G401.6 (cell line): Measurements from ENCODE around the gene NPSR1.
"Not testable (repeated sequence)": the region's sequence is repeated elsewhere in the genome, so short reads cannot be mapped to it uniquely, and the experiment has no call there.

Experiments used
- FAIRE-seq: peaks from 2 replicates; lab custom pipeline; 2012; peaks lifted over from hg19 to GRCh38; lab: Jason Lieb, UNC

NPSR1 gene

DNA sequence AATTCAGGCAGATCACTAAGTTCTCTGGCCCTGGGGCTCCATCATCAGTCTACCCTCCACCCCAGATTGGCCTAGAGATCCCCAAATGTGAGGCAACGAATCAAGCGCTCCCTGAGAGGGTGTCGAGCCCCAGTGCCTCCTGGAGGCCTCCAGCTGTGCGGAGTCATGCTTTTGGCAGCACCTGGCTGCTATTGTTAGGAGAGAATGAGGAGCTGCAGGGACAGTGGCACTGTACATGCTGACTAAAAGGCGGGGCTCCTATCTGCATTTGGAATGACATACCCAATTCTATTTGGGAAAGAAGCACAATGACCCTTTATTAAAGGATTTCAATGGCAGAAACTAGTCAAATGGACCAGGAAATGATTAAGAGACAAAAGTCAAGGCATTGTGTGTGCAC, 217.5 kb downstream of the NPSR1 start:
- FAIRE-seq, result no peak

- not testable (repeated sequence) for FAIRE-seq
Measured at GRCh38 chr7:34878944-34879735, 221.1 kb downstream of the NPSR1 start.

DNA sequence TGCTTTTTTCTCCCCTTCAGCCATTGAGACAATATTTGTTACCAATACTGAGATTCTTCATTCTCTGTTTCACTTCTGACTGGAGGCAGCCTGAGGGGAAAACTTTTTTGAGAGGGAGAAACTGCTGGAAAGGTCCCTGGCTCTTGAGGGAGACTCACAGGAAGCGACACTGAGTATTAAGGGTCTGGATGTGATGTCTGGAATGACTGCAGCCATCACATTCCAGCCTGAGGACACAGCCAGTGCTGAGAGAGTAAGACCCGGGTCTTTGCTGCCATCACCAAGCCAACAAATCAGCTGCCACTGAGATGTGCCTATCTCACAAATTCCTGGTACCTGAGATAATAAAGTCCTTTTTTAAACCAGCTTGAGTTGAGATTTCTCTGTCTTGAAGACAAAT, 221.9 kb downstream of the NPSR1 start:
- FAIRE-seq, result no peak

GRCh38 chr7:34883855-34884254, 225.8 kb downstream of the NPSR1 start:
- not testable (repeated sequence) for FAIRE-seq

- FAIRE-seq, result no peak
Measured at GRCh38 chr7:34886856-34887255, 228.8 kb downstream of the NPSR1 start.

DNA sequence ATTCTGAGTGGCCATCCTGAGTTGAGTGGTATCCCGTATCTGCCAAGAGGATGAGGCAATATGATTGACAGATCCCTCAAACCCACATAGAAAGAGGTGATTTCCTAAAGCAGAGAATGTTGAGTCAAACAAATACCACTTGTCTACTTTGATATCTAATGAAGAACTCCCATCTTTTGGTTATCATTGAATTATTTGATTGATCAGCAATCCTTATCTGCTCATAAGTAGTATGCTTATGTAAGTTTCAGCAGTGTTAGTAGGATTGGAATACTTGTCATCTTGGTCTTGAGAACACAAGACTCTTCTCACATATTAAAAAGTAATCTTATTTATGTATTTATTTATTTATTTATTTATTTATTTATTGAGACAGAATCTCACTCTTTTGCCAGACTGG, 231.9 kb downstream of the NPSR1 start:
- FAIRE-seq, result no peak

DNA sequence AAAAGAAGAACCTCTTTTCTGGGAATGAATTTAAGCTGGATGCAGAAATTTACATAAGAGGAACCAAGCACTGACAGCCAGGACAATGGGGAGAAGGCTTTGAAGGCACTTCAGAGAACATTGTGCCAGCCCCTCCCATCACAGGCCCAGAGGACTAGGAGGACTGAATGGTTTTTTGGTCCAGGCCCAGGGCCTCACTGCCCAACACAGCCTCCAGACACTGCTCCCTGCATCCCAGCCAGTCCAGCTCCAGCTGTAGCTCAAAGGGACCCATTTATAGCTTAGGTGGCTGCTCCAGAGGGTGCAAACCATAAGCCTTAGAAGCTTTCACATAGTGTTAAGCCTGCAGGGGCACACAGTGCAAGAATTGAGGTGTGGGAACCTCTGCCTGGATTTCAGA, 237.2 kb downstream of the NPSR1 start:
- FAIRE-seq, result no peak
